Measurements from ENCODE around the gene ARHGAP26.

DNA sequence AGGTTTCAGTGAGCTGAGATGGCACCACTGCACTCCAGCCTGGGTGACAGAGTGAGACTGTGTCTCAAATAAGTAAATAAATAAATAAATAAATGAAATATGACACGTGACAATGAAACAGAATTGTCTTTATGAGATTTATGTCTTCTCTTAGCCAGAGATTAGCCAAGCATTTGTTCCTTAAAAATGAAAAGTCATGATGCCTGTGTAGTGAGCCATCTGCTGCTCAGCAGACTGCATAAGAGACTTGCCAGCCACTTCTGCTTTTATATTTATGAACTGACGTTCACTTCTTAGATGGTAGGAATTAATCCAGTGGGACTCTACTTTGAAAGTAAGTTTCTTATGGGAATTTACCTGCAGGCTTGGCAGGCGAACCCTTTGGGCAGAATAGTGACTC, 405.9 kb downstream of the ARHGAP26 start:
- TF ChIP-seq CTCF (IDR thresholded peaks at IDR 0.05; ENCODE audit: low read length) (0 out of 2 replicates have a peak, but pooled peaks have one; percentile 19), EZH2 (IDR thresholded peaks at IDR 0.05; ENCODE audit: borderline replicate concordance, low read length) (no peak)
